IMR-90 (cell line): ENCODE measurements around the gene RIMBP2.

Experiments used
- BHLHE40 ChIP-seq: fragments of 150-350 bp; IDR thresholded peaks from 2 replicates; pipeline ENCODE4 v1.6.1; 2016; ENCODE audit warnings: mild to moderate bottlenecking, low read depth, low read length
- TF ChIP-seq, protein P1 (sequence below): conservative IDR thresholded peaks from 2 replicates; pipeline ENCODE4 v1.5.1; 2012; ENCODE audit warnings: mild to moderate bottlenecking, low read depth, low read length, improper control_type of control experiment
- TF ChIP-seq, protein P2 (sequence below): fragments of 150-350 bp; IDR thresholded peaks from 2 replicates; pipeline ENCODE4 v1.6.1; 2017; ENCODE audit warnings: mild to moderate bottlenecking, antibody characterized with exemption, low read length, low read depth

DNA sequence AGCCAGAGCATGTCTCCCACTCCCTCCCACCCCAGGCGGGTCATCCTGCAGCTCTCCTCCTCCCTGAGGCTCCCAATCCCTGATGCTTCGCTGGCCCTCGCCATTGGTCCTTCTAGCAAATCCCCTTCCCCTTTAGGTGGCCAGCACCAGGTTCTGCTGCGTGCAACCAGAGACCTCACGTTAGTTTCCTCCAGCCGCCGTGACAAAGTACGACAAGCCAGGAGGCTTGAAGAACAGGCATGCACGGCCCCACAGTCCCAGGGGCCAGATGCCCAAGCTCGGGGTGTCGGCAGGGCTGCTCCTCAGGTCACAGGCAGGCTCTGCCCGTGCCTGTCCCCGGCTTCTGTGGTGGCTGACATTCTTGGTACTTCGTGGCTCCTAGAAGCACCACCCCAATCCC is 95.8 kb downstream of the RIMBP2 start:
- TF ChIP-seq, protein P1, sequence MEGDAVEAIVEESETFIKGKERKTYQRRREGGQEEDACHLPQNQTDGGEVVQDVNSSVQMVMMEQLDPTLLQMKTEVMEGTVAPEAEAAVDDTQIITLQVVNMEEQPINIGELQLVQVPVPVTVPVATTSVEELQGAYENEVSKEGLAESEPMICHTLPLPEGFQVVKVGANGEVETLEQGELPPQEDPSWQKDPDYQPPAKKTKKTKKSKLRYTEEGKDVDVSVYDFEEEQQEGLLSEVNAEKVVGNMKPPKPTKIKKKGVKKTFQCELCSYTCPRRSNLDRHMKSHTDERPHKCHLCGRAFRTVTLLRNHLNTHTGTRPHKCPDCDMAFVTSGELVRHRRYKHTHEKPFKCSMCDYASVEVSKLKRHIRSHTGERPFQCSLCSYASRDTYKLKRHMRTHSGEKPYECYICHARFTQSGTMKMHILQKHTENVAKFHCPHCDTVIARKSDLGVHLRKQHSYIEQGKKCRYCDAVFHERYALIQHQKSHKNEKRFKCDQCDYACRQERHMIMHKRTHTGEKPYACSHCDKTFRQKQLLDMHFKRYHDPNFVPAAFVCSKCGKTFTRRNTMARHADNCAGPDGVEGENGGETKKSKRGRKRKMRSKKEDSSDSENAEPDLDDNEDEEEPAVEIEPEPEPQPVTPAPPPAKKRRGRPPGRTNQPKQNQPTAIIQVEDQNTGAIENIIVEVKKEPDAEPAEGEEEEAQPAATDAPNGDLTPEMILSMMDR = no peak
- TF ChIP-seq, protein P2, sequence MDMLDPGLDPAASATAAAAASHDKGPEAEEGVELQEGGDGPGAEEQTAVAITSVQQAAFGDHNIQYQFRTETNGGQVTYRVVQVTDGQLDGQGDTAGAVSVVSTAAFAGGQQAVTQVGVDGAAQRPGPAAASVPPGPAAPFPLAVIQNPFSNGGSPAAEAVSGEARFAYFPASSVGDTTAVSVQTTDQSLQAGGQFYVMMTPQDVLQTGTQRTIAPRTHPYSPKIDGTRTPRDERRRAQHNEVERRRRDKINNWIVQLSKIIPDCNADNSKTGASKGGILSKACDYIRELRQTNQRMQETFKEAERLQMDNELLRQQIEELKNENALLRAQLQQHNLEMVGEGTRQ = no peak
- no peak for TF ChIP-seq BHLHE40
